Ovary (tissue), 3 donors: ENCODE results near the gene SPTBN5.

ENCODE experiments used
- CTCF ChIP-seq, 3 donors: fragments of 450-650 bp in 2 of 3; fragments of 200-600 bp in 1 of 3; IDR thresholded peaks; one replicate each; pipeline versions ENCODE4 v1.5.1 to v1.8.0; 2016 to 2022; ENCODE audit warnings: antibody characterized with exemption in 3 of 3, mild to moderate bottlenecking in 1 of 3
- EP300 ChIP-seq: sonication (generic); formaldehyde crosslinking; IDR thresholded peaks from one replicate; pipeline ENCODE4 v1.6.1; 2017; ENCODE audit warnings: antibody characterized with exemption
- POLR2A ChIP-seq: fragments of 450-650 bp; IDR thresholded peaks from one replicate; pipeline ENCODE4 v1.6.1; 2017; ENCODE audit warnings: antibody characterized with exemption, mild to moderate bottlenecking, moderate library complexity
- donor health status: DM: no; HTN: no; CAD: no.

DNA sequence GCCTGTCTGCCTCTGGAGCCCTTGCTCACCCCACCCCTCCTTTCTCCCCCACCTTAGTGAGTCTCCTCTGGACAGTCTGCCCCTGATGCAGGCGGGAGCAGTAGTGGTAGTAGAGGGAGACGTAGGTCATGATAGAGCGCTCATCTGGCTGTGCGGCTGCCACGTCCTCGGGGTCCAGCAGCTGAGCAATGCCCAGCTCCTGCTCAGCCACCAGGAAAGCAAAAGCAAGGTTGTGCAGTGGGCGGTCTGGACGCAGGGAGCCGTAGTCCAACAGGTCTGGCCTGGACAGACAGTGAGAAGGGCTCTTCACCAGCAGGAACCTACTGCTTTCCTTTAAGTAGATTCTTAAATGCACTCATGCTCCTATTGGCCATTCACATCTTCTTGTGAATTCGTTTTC lies 6.7 kb downstream of the SPTBN5 start:
- no peak for TF ChIP-seq CTCF (IDR thresholded peaks at IDR 0.05)
- no peak for TF ChIP-seq POLR2A
- TF ChIP-seq EP300: no peak
